Suprapubic skin (tissue), 3 donors: ENCODE data around the gene CHST11.

Experiments used
- CTCF ChIP-seq, 2 donors: fragments of 200-600 bp in 1 of 2; fragments of 450-650 bp in 1 of 2; sonication (generic) in 1 of 2; IDR thresholded peaks; one replicate each; pipeline ENCODE4 v1.5.1; 2016 to 2019; ENCODE audit warnings: antibody characterized with exemption in 2 of 2, mild to moderate bottlenecking in 1 of 2, moderate library complexity in 1 of 2
- POLR2A ChIP-seq, 2 donors: fragments of 450-650 bp; IDR thresholded peaks; one replicate each; pipeline ENCODE4 v1.6.1; 2017; ENCODE audit warnings: antibody characterized with exemption in 2 of 2, mild to moderate bottlenecking in 2 of 2, moderate library complexity in 2 of 2

- no peak for TF ChIP-seq CTCF (IDR thresholded peaks at IDR 0.05)
- no peak for TF ChIP-seq POLR2A (IDR thresholded peaks at IDR 0.05)
Measured at GRCh38 chr12:104635607-104636343, 179.0 kb downstream of the CHST11 start.
